Astrocyte (in vitro differentiated cells and primary cell): Measurements from ENCODE around the gene SH2D7.

Experiments used
- EZH2 ChIP-seq: IDR thresholded peaks from 2 replicates; pipeline ENCODE4 v1.6.1; 2012; ENCODE audit warnings: mild to moderate bottlenecking, low read length, inconsistent platforms; ENCODE audit not compliant: insufficient read depth
- TF ChIP-seq, protein P1 (sequence below): IDR thresholded peaks from 2 replicates; pipeline ENCODE4 v1.5.1; 2011; ENCODE audit warnings: low read depth, mild to moderate bottlenecking, inconsistent platforms, low read length, moderate library complexity; ENCODE audit not compliant: insufficient read depth

DNA sequence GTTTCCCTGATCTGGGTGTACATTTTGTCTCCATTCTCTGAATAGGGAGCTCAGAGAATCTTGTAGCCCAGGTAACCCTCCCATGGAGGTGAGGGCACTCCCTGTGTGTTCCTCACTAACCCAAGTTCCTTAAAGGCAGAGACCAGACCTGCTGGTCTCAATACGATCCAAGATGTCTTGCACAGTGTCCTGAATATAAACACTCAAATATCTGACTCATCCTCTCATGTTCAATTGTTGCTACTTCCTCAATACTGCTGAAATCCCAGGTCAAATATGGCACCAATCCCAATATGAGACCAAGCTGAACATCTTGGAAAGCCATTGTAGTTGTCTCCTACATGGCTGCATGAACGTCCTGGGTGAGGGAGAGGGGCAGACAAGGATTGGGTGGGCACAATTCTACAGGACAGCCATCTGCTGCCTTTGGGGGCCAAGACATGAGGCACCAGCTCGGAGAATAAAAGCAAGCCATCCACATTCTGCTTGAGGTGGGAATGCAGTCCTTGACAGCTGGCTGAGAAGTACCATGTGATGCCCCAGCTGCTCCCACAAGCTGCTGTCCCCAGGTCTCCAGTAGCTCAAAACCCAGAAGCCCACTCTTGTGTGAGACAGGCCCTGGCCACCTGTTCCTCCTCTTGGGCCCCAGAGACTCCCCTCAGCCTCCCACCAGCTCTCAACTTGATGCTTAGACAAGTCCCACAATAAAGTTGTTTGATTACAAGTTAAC lies 33.1 kb upstream of the SH2D7 start:
- TF ChIP-seq, protein P1, sequence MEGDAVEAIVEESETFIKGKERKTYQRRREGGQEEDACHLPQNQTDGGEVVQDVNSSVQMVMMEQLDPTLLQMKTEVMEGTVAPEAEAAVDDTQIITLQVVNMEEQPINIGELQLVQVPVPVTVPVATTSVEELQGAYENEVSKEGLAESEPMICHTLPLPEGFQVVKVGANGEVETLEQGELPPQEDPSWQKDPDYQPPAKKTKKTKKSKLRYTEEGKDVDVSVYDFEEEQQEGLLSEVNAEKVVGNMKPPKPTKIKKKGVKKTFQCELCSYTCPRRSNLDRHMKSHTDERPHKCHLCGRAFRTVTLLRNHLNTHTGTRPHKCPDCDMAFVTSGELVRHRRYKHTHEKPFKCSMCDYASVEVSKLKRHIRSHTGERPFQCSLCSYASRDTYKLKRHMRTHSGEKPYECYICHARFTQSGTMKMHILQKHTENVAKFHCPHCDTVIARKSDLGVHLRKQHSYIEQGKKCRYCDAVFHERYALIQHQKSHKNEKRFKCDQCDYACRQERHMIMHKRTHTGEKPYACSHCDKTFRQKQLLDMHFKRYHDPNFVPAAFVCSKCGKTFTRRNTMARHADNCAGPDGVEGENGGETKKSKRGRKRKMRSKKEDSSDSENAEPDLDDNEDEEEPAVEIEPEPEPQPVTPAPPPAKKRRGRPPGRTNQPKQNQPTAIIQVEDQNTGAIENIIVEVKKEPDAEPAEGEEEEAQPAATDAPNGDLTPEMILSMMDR, result no peak
- no peak for TF ChIP-seq EZH2
